H1 (cell line): Measurements from ENCODE around the gene BIN2. TPM values are rescaled to one million over a fixed set of nuclear protein-coding genes. Genes with fewer than 3 reads are reported as not detected.

Experiments
- CTCF ChIA-PET: fragments of 300-600 bp; sonication (Branson Sonifier 250); formaldehyde crosslinking; loops from one replicate; lab custom pipeline; 2021; ENCODE audit not compliant: partially characterized antibody; lab: Charles Lee
- POLR2A ChIA-PET: fragments of 300-600 bp; sonication (Branson Sonifier 250); formaldehyde crosslinking; loops from one replicate; lab custom pipeline; 2021; ENCODE audit warnings: inconsistent platforms; ENCODE audit not compliant: partially characterized antibody; lab: Charles Lee
- DNase-seq, 2 experiments: peaks; one replicate each; pipeline versions ENCODE4 v3.0.0 to v3.0.0-alpha.2; 2010 to 2022; ENCODE audit warnings: low spot score in 2 of 2, low read depth in 1 of 2, mixed read lengths in 1 of 2
- FAIRE-seq: peaks from 2 replicates; lab custom pipeline; 2011; peaks lifted over from hg19 to GRCh38; lab: Jason Lieb, UNC
- H2AFZ ChIP-seq: 2 replicates; pipeline ENCODE4 v1.8.1; 2012; ENCODE audit warnings: low read length, inconsistent platforms
- H2AK5ac ChIP-seq: 2 replicates; pipeline ENCODE4 v1.6.1; 2013; ENCODE audit warnings: low read depth, low read length
- H2BK120ac ChIP-seq: replicated peaks from 2 replicates; pipeline ENCODE3; 2013; ENCODE audit warnings: low read depth, low read length, inconsistent platforms
- H2BK12ac ChIP-seq: 2 replicates; pipeline ENCODE4 v1.6.1; 2013; ENCODE audit warnings: low read depth, low read length
- H2BK15ac ChIP-seq: 2 replicates; pipeline ENCODE4 v1.6.1; 2013; ENCODE audit warnings: low read length
- H2BK20ac ChIP-seq: 2 replicates; pipeline ENCODE4 v1.6.1; 2013; ENCODE audit warnings: low read length
- H2BK5ac ChIP-seq: 2 replicates; pipeline ENCODE4 v1.6.1; 2013; ENCODE audit warnings: low read depth, low read length
- H3K14ac ChIP-seq: 2 replicates; pipeline ENCODE4 v1.6.1; 2013; ENCODE audit warnings: inconsistent platforms; ENCODE audit not compliant: insufficient read length
- H3K18ac ChIP-seq: 2 replicates; pipeline ENCODE4 v1.6.1; 2013; ENCODE audit warnings: low read length; ENCODE audit errors: extremely low read depth
- H3K23ac ChIP-seq: 2 replicates; pipeline ENCODE4 v1.6.1; 2013; ENCODE audit warnings: inconsistent platforms; ENCODE audit not compliant: insufficient read length
- H3K23me2 ChIP-seq: 2 replicates; pipeline ENCODE4 v1.6.1; 2013; ENCODE audit warnings: low read depth, low read length
- H3K27ac ChIP-seq: 2 replicates; pipeline ENCODE4 v1.6.1; 2011; ENCODE audit warnings: low read depth, low read length, inconsistent platforms
- H3K27me3 ChIP-seq, 4 experiments: replicated peaks in 1 of 4; 1 replicate in 1 of 4; 2 replicates in 3 of 4; pipeline versions ENCODE4 v1.6.1 to v1.8.1; 2011 to 2013; ENCODE audit warnings: low read length in 3 of 4, mild to moderate bottlenecking in 3 of 4, inconsistent platforms in 2 of 4, mixed read lengths in 2 of 4, moderate library complexity in 1 of 4; ENCODE audit not compliant: control insufficient read depth in 3 of 4, insufficient read depth in 3 of 4; ENCODE audit errors: extremely low read depth in 1 of 4
- H3K36me3 ChIP-seq, 4 experiments: 2 replicates each; pipeline versions ENCODE4 v1.6.1 to v1.8.1; 2011 to 2013; ENCODE audit warnings: mild to moderate bottlenecking in 4 of 4, low read length in 3 of 4, moderate library complexity in 2 of 4, control low read depth in 1 of 4, inconsistent platforms in 1 of 4; ENCODE audit not compliant: insufficient read depth in 4 of 4, control insufficient read depth in 2 of 4
- H3K4ac ChIP-seq: replicated peaks from 2 replicates; pipeline ENCODE3; 2013; ENCODE audit warnings: low read length, low read depth, mixed read lengths, inconsistent platforms; ENCODE audit not compliant: insufficient read length
- H3K4me1 ChIP-seq, 4 experiments: replicated peaks in 1 of 4; 1 replicate in 1 of 4; 2 replicates in 3 of 4; pipeline versions ENCODE4 v1.6.1 to v1.8.1; 2011 to 2013; ENCODE audit warnings: low read length in 3 of 4, inconsistent platforms in 2 of 4, mixed read lengths in 1 of 4; ENCODE audit not compliant: insufficient read depth in 4 of 4, control insufficient read depth in 3 of 4
- H3K4me2 ChIP-seq, 2 experiments: 2 replicates each; pipeline versions ENCODE4 v1.6.1 to v1.8.1; 2011 to 2013; ENCODE audit warnings: low read depth in 2 of 2, low read length in 2 of 2, control low read depth in 1 of 2, inconsistent platforms in 1 of 2, mild to moderate bottlenecking in 1 of 2; ENCODE audit not compliant: insufficient read depth in 1 of 2
- H3K4me3 ChIP-seq, 4 experiments: fragments of 200-600, 300-600 bp in 1 of 4; sonication (generic), shearing (Covaris generic), sonication (Bioruptor Twin) in 1 of 4; 2 replicates each; pipeline versions ENCODE4 v1.5.1 to v1.8.1; 2011 to 2016; ENCODE audit warnings: low read length in 4 of 4, low read depth in 3 of 4, control low read depth in 2 of 4, inconsistent platforms in 2 of 4, mild to moderate bottlenecking in 2 of 4, mixed read lengths in 1 of 4, moderate library complexity in 1 of 4; ENCODE audit not compliant: insufficient read depth in 2 of 4; ENCODE audit errors: extremely low read depth in 1 of 4
- H3K56ac ChIP-seq: replicated peaks from 2 replicates; pipeline ENCODE3; 2013; ENCODE audit warnings: low read depth, mild to moderate bottlenecking, mixed read lengths, low read length, inconsistent platforms; ENCODE audit not compliant: insufficient read length
- H3K79me1 ChIP-seq: 2 replicates; pipeline ENCODE4 v1.6.1; 2013; ENCODE audit warnings: low read depth, low read length, control low read depth
- H3K79me2 ChIP-seq, 2 experiments: 2 replicates each; pipeline versions ENCODE4 v1.6.1 to v1.8.1; 2012 to 2013; ENCODE audit warnings: low read length in 2 of 2, mild to moderate bottlenecking in 2 of 2, inconsistent platforms in 1 of 2; ENCODE audit not compliant: insufficient read depth in 2 of 2, control insufficient read depth in 1 of 2
- H3K9ac ChIP-seq, 4 experiments: replicated peaks in 1 of 4; 1 replicate in 1 of 4; 2 replicates in 3 of 4; pipeline versions ENCODE4 v1.6.1 to v1.8.1; 2011 to 2013; ENCODE audit warnings: low read depth in 3 of 4, low read length in 3 of 4, control low read depth in 2 of 4, mild to moderate bottlenecking in 2 of 4, moderate library complexity in 2 of 4, inconsistent platforms in 1 of 4; ENCODE audit errors: extremely low read depth in 1 of 4
- H3K9me3 ChIP-seq, 2 experiments: 2 replicates each; pipeline versions ENCODE4 v1.6.1 to v1.8.1; 2012 to 2013; ENCODE audit warnings: mild to moderate bottlenecking in 2 of 2, moderate library complexity in 2 of 2, control low read depth in 1 of 2, inconsistent platforms in 1 of 2, low read depth in 1 of 2, low read length in 1 of 2, mixed read lengths in 1 of 2; ENCODE audit not compliant: insufficient read depth in 2 of 2
- H4K20me1 ChIP-seq, 2 experiments: replicated peaks in 1 of 2; 2 replicates each; pipeline versions ENCODE3 to v1.8.1; 2011 to 2013; ENCODE audit warnings: inconsistent platforms in 2 of 2, low read length in 2 of 2, mild to moderate bottlenecking in 1 of 2; ENCODE audit not compliant: insufficient read depth in 2 of 2, control insufficient read depth in 1 of 2
- H4K5ac ChIP-seq: 2 replicates; pipeline ENCODE4 v1.6.1; 2013; ENCODE audit warnings: low read length, low read depth, mixed read lengths, inconsistent platforms; ENCODE audit not compliant: insufficient read length
- H4K8ac ChIP-seq: 2 replicates; pipeline ENCODE4 v1.8.0; 2013; ENCODE audit warnings: mild to moderate bottlenecking, moderate library complexity, low read length, inconsistent platforms; ENCODE audit not compliant: insufficient read depth; ENCODE audit errors: extremely low read depth
- H4K91ac ChIP-seq: replicated peaks from 2 replicates; pipeline ENCODE3; 2013; ENCODE audit warnings: low read length, mixed read lengths, inconsistent platforms; ENCODE audit not compliant: insufficient read length
- CBX8 ChIP-seq: fragments of 300-800, 300-1000 bp; sonication (generic); IDR thresholded peaks from 2 replicates; pipeline ENCODE4 v1.7.1; 2016; ENCODE audit warnings: low read depth, low read length, borderline replicate concordance
- WGBS, 2 experiments: shearing (Covaris generic) in 1 of 2; methylation state at CpG; one replicate each; pipeline versions ENCODE4 v1.1.6 to v1.1.7; 2013 to 2015; ENCODE audit warnings: low lambda C conversion rate in 2 of 2, mixed read lengths in 2 of 2, inconsistent platforms in 1 of 2, low coverage in 1 of 2, missing lambda C conversion rate in 1 of 2; ENCODE audit not compliant: insufficient replicate concordance in 2 of 2, insufficient coverage in 1 of 2, insufficient read length in 1 of 2; ENCODE audit errors: extremely low coverage in 1 of 2, missing lambda C conversion rate in 1 of 2; 5-methylcytosine and 5-hydroxymethylcytosine counted together
- polyA plus RNA-seq, 7 experiments: library from polyadenylated mRNA; depleted of rRNA in 3 of 7; stranded (reverse) in 5 of 7; unstranded in 2 of 7; fragments of >200 nt in 5 of 7; fragments of 200-250 nt in 2 of 7; gene quantifications; 1 replicate in 5 of 7; 2 replicates in 1 of 7; 4 replicates in 1 of 7; pipeline versions ENCODE4 v1.2.1 to v1.2.3, GENCODE V29; 2011 to 2013; ENCODE audit warnings: missing spikeins in 2 of 7, mixed read lengths in 2 of 7
- total RNA-seq: library from RNA; stranded (reverse); fragmentation: NEBNext Ultra II Directional; extraction: Animal tissue kit (Norgen Biotek cat#: 25700); gene quantifications from 2 replicates; pipeline ENCODE4 v1.2.1, GENCODE V29; 2021

The BIN2 gene
- total and polyA plus RNA-seq, 2 of the 8 experiments (the other 6 are each of a cell fraction or from before 2014, with no cell fraction given) = not detected

DNA sequence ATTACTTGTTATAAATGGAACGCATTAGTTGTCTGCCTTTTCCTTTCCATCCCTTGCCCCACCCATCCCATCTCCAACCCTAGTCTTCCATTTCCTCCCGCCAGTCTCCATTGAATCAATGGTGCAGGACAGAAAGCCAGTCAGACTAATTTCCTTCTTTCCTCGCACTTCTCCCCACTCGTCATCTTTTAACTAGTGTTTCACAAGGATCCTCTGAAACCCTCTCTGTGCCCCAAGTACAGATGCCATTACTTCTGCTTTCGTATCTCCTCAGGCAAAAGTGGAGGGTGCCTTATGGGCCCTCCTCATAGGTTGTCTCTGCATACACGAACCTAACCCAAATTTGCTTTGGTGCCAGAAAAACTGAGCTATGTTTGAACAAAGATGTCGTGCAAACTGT is 81.1 kb downstream of the BIN2 start:
- H3K18ac ChIP-seq = no peak overlapping the region
- H3K9ac ChIP-seq = no peak overlapping the region
- no peak overlapping the region for H2BK12ac ChIP-seq
- H3K56ac ChIP-seq = no peak overlapping the region
- no peak for FAIRE-seq
- H4K20me1 ChIP-seq = peaks cover 0 to 2% of the 10 kb centered on the region in 2 experiments
- H3K36me3 ChIP-seq = peaks cover 17 to 44% (median 27%) of the 10 kb centered on the region in 4 experiments
- 91% methylated on average over 7 of the region's 7 CpGs; no CpG with 5 or more reads in 1 of the 2 experiments for WGBS, 2 experiments
- no peak overlapping the region for H4K5ac ChIP-seq
- DNase-seq = no peak
- no peak overlapping the region for H3K23ac ChIP-seq
- no peak overlapping the region for H3K14ac ChIP-seq
- H3K27me3 ChIP-seq = no peaks in the 10 kb centered on the region
- H2BK120ac ChIP-seq = no peak overlapping the region
- H3K4me3 ChIP-seq = no peak overlapping the region
- ChIA-PET POLR2A (interaction anchor here (1.3 to 1.7 kb wide), 4 partner anchors 10 to 182 kb away, joined by 3 to 6 read pairs (median 4); no protein-coding TSS in a partner anchor), CTCF (interaction anchor here (1.2 to 2.4 kb wide), 5 partner anchors 10 to 110 kb away, joined by 3 to 10 read pairs (median 8); no protein-coding TSS in a partner anchor)
- H2AK5ac ChIP-seq = no peak overlapping the region
- H3K4me2 ChIP-seq = no peak overlapping the region
- H2AFZ ChIP-seq = no peak overlapping the region
- peaks cover 0 to 23% (median 9%) of the 10 kb centered on the region in 4 experiments; a peak in 6 of 7 replicates for H3K4me1 ChIP-seq
- H2BK5ac ChIP-seq = no peak overlapping the region
- no peak overlapping the region for H2BK20ac ChIP-seq
- peaks cover 6% of the 10 kb centered on the region; the same call in 1 of the 2 replicates for H3K79me1 ChIP-seq
- H4K91ac ChIP-seq = no peak overlapping the region
- H3K27ac ChIP-seq = no peak overlapping the region
- no peak overlapping the region for H4K8ac ChIP-seq
- no peak overlapping the region for H2BK15ac ChIP-seq
- H3K4ac ChIP-seq = no peak overlapping the region
- peaks cover 8% of the 10 kb centered on the region for H3K23me2 ChIP-seq
- no peak for TF ChIP-seq CBX8
- no peaks in the 10 kb centered on the region for H3K9me3 ChIP-seq
- H3K79me2 ChIP-seq = peaks cover 0 to 15% of the 10 kb centered on the region in 2 experiments; a peak in 2 of 4 replicates
